ENCODE results near the gene P4HB. TPM values are rescaled to one million over a fixed set of nuclear protein-coding genes. Genes with fewer than 3 reads are reported as not detected.
"Not testable (repeated sequence)": the region's sequence is repeated elsewhere in the genome, so short reads cannot be mapped to it uniquely, and the experiment has no call there.

P4HB gene
- total and polyA plus RNA-seq, 2 donors (not counting 1 experiment from before 2014, with no cell fraction given) = 109 to 1,034 TPM

DNA sequence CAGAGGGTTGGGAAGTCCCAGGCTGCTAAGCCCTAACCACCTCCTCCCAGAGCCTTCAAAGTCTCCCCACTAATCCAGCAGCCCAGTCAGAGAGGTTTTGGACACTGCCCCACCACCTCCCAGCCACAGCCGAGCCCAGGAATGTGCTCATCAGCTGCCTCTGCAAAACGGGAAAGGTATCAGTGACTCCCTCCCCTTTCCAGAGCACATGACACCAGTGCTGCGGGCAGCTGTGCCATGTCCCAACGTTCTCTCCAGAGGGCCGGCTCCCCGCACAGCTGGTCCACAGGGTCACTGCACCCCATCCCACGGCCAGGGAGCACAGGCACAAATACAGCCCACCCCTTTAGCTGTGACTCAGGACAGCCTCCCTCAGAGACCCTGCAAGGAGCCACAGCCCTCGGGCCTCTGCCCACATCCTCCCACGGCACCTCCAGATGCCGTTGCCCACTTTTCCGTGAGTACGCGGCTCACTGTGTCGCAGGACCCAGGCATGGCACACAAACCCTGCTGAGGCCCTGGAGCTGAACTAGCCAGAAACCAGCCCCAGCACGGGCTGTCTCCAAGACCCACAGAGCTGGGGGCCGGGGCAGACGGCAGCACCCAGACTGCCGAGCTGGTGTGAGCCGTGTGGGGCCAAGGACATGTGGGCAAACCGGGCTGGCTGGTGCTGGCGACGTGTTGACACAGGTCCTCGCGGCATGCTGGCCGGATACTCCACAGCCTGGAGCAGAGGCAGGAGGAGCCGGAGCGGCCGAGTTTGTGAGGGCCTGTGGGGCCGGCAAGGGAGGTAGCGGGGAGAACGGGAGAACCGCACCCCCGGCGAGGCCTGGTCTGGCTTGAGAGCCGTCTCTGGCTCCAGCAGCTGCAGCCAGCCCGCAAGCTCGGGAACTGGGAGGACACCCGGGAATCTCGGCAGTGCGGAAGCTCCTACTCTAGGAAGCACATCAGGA is 19.2 kb downstream of the P4HB start:
- H4K20me1 ChIP-seq (ENCODE audit: control insufficient read depth, extremely low read depth, insufficient read depth, low read length) = no peaks in the 10 kb centered on the region
- no peak overlapping the region for H3K27ac ChIP-seq (ENCODE audit: insufficient read depth, low read length)
- TF ChIP-seq EZH2 (IDR thresholded peaks at IDR 0.05; ENCODE audit: low read length, missing control alignments) = no peak
- TF ChIP-seq, protein P1, sequence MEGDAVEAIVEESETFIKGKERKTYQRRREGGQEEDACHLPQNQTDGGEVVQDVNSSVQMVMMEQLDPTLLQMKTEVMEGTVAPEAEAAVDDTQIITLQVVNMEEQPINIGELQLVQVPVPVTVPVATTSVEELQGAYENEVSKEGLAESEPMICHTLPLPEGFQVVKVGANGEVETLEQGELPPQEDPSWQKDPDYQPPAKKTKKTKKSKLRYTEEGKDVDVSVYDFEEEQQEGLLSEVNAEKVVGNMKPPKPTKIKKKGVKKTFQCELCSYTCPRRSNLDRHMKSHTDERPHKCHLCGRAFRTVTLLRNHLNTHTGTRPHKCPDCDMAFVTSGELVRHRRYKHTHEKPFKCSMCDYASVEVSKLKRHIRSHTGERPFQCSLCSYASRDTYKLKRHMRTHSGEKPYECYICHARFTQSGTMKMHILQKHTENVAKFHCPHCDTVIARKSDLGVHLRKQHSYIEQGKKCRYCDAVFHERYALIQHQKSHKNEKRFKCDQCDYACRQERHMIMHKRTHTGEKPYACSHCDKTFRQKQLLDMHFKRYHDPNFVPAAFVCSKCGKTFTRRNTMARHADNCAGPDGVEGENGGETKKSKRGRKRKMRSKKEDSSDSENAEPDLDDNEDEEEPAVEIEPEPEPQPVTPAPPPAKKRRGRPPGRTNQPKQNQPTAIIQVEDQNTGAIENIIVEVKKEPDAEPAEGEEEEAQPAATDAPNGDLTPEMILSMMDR (conservative IDR thresholded peaks at IDR 0.05 in 1 of 2, IDR thresholded peaks at IDR 0.05 in 1 of 2; ENCODE audit: low read depth in 1 of 2, low read length in 2 of 2) = no peak

GRCh38 chr17:81840059-81840458 is 20.3 kb downstream of the P4HB start:
- not testable (repeated sequence) for H3K27ac ChIP-seq (ENCODE audit: insufficient read depth, low read length); H2AFZ ChIP-seq (ENCODE audit: low read length); H3K9ac ChIP-seq (ENCODE audit: insufficient read depth, low read length); H3K27me3 ChIP-seq (ENCODE audit: control insufficient read depth, insufficient read depth, low read length); H3K4me1 ChIP-seq (ENCODE audit: control insufficient read depth, extremely low read depth, insufficient read depth, low read length); H3K79me2 ChIP-seq (ENCODE audit: control insufficient read depth, insufficient read depth, low read length); DNase-seq (ENCODE audit: low read depth in 2 of 2); H4K20me1 ChIP-seq (ENCODE audit: control insufficient read depth, extremely low read depth, insufficient read depth, low read length); H3K9me3 ChIP-seq (ENCODE audit: control insufficient read depth, insufficient read depth, low read depth, low read length); H3K4me3 ChIP-seq (replicated peaks in 1 of 4; ENCODE audit: control extremely low read depth in 1 of 4, insufficient read depth in 1 of 4, low read depth in 3 of 4, low read length in 4 of 4); H3K4me2 ChIP-seq (ENCODE audit: extremely low read depth, insufficient read depth, low read length)
- peaks cover 22% of the 10 kb centered on the region for H3K36me3 ChIP-seq (ENCODE audit: control insufficient read depth, insufficient read depth, low read length)

More for the DNA sequence above, 19.2 kb downstream of the P4HB start:
- Histone ChIP-seq H2AFZ (ENCODE audit: low read length) (no peak overlapping the region), H3K27me3 (ENCODE audit: control insufficient read depth, insufficient read depth, low read length) (no peaks in the 10 kb centered on the region), H3K4me1 (ENCODE audit: control insufficient read depth, extremely low read depth, insufficient read depth, low read length) (no peaks in the 10 kb centered on the region), H3K9me3 (ENCODE audit: control insufficient read depth, insufficient read depth, low read depth, low read length) (no peaks in the 10 kb centered on the region), H3K36me3 (ENCODE audit: control insufficient read depth, insufficient read depth, low read length) (peaks cover 32% of the 10 kb centered on the region), H3K9ac (ENCODE audit: insufficient read depth, low read length) (no peak overlapping the region), H3K79me2 (ENCODE audit: control insufficient read depth, insufficient read depth, low read length) (no peaks in the 10 kb centered on the region), H3K4me2 (ENCODE audit: extremely low read depth, insufficient read depth, low read length) (no peak overlapping the region), H3K4me3 (replicated peaks in 1 of 4; ENCODE audit: control extremely low read depth in 1 of 4, insufficient read depth in 1 of 4, low read depth in 3 of 4, low read length in 4 of 4) (no peak overlapping the region)
- no peak for DNase-seq (ENCODE audit: low read depth in 2 of 2)

DNA sequence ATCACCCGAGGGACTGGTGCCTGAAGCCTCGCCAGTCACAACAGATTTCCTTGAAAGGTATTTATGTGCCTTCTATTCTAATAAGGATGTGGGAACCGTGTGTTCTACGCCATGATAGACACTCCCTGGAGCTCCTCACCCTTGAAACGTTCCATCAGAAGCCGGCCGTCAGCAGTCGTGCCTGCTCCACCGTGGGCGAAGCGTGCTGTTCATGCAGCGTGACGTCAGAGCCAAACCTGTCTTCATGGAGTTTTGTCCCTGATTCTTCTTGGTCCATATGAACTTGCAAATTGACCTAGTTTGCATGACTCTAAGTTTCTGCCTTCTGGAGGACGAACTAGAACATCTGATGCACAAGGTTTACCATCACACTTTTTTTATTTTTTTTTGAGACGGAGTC is 21.0 kb downstream of the P4HB start:
- Histone ChIP-seq H3K9me3 (ENCODE audit: control insufficient read depth, insufficient read depth, low read depth, low read length) (no peaks in the 10 kb centered on the region), H3K36me3 (ENCODE audit: control insufficient read depth, insufficient read depth, low read length) (peaks cover 14% of the 10 kb centered on the region), H3K4me3 (replicated peaks in 1 of 4; ENCODE audit: control extremely low read depth in 1 of 4, insufficient read depth in 1 of 4, low read depth in 3 of 4, low read length in 4 of 4) (no peak overlapping the region), H4K20me1 (ENCODE audit: control insufficient read depth, extremely low read depth, insufficient read depth, low read length) (no peaks in the 10 kb centered on the region), H3K4me2 (ENCODE audit: extremely low read depth, insufficient read depth, low read length) (no peak overlapping the region), H3K27me3 (ENCODE audit: control insufficient read depth, insufficient read depth, low read length) (no peaks in the 10 kb centered on the region), H3K27ac (ENCODE audit: insufficient read depth, low read length) (no peak overlapping the region), H3K79me2 (ENCODE audit: control insufficient read depth, insufficient read depth, low read length) (no peaks in the 10 kb centered on the region), H2AFZ (ENCODE audit: low read length) (no peak overlapping the region), H3K9ac (ENCODE audit: insufficient read depth, low read length) (no peak overlapping the region), H3K4me1 (ENCODE audit: control insufficient read depth, extremely low read depth, insufficient read depth, low read length) (no peaks in the 10 kb centered on the region)
- no peak for TF ChIP-seq EZH2 (IDR thresholded peaks at IDR 0.05; ENCODE audit: low read length, missing control alignments)
- TF ChIP-seq, protein P1 (conservative IDR thresholded peaks at IDR 0.05 in 1 of 2, IDR thresholded peaks at IDR 0.05 in 1 of 2; ENCODE audit: low read depth in 1 of 2, low read length in 2 of 2) = no peak
- no peak for DNase-seq (ENCODE audit: low read depth in 2 of 2)
